GM18517 (cell line): ENCODE results near the gene EML6.
"Not testable (repeated sequence)": the region's sequence is repeated elsewhere in the genome, so short reads cannot be mapped to it uniquely, and the experiment has no call there.

Source experiments
- ATAC-seq: cut with Tn5 transposase; IDR thresholded peaks from one replicate; pipeline ENCODE4 v1.9.1; 2021; ENCODE audit warnings: mild to moderate bottlenecking, moderate library complexity; ENCODE audit not compliant: unreplicated experiment

The EML6 gene

DNA sequence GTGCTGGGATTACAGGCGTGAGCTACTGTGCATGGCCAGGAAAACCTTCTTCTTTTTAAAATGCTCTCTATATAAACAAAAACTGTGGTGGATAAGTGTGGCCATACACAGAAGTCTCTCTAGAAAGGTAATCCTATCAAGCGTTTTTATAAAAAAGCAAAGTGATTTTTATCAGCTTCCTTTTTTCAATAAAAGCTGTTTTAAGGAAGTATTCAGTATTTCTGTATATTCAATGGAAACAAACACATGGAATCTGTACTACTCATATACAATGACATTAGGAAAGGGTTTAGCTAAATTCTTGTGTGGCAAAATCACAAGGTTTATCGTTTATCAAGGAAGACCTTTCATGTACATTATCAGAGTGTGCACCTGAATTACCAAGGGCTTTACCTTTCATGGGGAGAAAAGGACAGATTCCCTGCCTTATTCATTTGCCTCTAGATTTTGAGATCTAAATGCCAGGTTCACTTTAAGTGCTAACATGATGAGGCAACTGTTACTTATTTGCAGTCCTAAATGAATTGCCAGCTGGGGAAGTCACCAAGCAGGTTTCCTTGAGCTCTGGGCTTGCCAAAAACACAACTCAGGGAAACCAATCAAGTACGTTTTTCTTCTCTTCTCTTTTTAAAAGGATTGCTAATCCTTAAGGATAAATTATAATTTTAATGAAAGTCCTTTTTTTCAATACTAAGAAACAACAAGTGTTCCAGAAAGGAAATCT is 256.0 kb downstream of the EML6 start:
- ATAC-seq = no peak

DNA sequence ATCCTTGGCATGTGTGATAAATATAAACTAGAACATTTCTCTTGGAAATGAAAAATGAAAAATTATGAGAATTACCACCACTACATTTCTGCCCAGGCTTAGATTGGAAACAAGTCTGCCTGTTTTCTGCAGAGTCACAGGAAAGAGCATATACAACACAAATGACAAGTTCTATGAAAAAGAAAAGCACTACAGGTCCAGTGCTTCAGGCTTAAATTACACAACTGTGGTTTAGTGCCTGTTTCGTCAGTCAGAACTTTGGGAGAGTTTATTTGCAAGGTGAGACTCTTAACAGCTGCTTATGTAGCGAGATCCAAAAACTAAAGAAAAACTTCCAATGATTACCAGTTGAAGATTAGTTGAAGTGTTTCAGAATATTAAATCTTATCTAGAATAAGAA is 257.9 kb downstream of the EML6 start:
- no peak for ATAC-seq

DNA sequence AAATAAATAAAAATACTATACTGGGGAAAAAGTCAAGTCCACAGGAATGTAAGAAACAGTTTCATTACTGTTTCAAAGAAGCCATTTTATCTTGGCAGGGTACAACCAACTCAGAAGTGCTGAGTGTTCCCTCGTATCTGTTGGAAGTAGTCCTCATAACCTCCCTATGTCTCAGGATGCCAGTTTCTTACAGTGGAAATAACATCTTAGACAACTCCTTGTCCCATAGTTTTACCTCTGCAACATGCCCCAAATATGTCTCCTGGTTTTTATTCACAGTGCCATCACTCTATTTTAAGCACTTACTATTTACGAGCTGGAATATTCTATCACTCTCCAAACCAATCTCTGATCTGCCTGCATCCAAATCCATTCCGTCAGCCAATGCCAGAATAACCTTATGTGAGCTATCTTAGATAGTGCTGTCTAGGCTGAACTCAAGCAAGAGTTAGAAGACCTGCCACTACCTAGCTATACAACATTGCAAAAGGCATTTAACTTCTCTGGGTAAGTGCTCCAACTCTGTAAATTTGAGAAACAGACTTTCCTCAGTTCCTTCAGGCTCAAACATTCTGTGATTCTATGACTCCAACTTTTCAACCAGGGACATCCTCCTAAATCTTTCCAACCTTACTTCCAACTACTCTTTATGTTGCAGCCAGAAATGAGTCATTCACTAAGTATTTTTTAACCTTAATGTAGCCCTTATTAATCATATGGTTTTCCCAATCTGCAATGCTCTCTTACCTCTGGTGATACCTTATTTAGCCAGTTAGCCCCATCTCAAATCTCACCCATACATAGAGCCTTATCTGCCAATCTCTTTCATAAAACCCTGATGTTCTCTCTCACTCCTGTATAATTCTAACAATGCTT is 260.1 kb downstream of the EML6 start:
- no peak for ATAC-seq

DNA sequence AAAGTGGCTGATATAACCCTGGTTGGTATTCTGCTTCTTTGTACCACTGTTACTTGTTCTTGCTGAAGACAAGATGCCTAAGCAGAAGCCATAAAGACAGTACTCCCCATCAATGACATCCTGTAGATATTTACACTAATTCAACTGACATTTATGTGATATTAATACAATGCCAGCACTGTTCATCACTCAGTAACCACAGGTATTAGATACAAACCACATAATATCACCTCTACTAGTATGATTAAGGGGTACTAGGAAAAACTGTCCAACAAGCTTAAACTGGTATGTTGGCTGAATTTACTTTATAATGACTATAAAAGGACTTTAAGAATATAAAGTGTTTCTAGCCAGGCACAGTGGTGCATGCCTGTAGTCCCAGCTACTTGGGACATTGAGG is 261.0 kb downstream of the EML6 start:
- ATAC-seq = no peak

DNA sequence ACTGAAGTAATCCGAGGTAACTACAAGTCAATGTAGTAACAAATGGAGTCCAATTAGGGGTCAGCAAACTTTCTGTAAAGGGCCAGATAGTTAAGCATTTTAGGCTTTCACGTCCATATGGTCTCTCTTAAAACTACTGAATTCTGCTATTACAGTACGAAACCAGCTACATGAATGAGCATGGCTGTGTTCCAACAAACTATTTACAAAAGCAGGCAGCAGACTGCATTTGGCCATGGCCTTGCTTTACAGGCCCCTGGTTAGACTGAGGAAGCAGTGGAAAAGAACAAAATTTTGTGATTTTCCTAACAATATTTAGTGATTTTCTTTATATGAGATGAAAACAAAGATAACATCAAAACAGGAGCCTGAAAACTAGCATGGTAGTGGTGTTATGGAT is 262.8 kb downstream of the EML6 start:
- ATAC-seq = no peak

DNA sequence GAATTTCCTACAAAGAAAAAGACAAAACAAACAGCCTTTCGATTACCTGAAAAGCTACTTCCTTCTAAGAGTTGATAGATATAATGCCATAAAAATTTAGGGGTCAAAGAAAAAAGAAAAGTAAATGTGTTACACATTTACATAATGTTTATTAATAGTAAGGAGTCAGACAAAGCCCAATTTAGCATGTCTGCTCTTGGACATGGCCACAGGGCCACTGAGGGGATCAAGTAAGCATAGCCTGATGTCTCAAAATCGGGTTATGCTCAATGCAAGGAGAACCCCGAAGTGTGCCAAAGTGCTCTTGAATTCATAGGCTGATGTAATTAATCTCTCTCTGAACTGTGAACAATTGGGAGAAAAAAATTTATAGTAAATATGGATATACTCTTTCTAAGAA is 265.1 kb downstream of the EML6 start:
- no peak for ATAC-seq

DNA sequence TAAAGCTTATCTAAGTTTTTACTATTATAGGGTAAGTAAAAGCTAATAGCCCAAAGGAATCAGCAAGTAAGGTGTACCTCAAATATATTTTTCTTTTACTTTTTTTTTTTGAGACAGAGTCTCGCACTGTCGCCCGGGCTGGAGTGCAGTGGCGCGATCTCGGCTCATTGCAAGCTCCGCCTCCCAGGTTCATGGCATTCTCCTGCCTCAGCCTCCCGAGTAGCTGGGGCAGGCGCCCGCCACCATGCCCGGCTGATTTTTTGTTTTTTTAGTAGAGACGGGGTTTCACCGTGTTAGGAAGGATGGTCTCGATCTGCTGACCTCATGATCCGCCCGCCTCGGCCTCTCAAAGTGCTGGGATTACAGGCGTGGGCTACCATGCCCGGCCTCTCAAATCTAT is 267.2 kb downstream of the EML6 start:
- not testable (repeated sequence) for ATAC-seq

DNA sequence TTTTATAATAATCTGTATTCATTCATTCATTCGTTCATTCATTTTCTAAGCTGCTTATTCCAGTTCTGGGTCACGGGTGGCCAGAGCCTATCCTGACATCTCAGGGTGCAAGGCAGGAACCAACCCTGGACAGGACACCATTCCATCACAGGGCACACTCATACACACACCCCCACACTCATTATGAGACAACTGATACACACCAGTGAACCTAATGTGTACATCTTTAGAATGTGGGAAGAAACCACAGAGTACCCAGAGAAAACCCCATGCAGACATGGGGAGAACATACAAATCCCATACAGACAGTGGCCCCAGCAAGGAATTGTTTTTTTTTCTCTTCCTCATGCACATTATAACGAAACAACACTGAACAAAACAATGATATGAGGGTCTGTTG is 272.1 kb downstream of the EML6 start:
- no peak for ATAC-seq

DNA sequence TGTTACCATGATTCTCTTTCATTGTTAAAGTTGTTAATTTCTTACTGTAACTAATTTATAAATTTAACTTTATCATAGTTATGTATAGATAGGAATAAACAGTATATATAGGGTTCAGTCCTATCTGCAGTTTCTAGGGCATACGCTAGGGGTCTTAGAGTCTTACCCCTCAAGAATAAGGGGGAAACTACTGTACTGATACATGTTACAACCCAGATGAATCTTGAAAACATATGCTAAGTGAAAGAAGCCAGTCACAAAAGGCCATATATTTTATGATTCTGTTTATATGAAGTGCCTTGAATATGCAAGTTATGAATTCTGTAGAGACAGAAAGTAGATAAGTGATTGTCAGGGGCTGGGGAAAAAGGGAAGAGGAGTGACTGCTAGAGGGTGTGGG is 274.4 kb downstream of the EML6 start:
- no peak for ATAC-seq

DNA sequence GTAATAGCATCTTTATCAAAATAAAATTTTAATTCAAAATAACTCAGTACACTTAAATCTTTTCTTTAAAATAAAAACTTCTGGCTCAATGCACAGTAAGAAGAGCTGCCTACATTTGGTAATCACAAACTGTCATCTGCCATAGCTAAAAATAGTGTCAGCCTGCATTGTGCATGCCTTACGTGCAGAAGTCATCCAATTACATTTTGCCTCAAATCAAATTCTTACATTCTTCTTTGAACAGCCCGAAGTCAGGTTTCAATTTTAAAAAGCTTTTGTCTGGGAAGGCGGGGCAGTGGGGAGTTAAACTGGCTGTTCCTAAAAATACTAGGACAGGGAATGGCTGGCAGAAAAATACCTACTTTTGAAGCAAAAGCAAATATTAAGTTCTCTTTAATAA is 275.7 kb downstream of the EML6 start:
- ATAC-seq = no peak

DNA sequence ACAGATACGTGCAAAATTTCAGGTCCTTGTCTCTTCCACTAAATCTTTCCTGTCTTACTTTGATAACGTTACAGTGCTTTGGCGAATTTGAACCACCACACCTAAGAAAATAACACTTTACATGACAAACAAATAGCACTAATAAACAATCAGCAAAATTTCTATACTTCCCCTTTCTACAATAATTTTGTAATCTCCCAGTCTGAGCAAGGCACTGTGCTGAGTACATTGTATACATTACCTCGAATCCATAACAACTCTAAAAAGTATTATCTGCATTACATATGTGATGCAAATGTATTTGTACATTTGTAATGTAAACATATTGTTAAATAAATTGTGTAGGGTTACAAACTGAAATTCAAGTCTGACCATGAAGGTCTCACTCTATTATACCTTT is 276.9 kb downstream of the EML6 start:
- no peak for ATAC-seq

DNA sequence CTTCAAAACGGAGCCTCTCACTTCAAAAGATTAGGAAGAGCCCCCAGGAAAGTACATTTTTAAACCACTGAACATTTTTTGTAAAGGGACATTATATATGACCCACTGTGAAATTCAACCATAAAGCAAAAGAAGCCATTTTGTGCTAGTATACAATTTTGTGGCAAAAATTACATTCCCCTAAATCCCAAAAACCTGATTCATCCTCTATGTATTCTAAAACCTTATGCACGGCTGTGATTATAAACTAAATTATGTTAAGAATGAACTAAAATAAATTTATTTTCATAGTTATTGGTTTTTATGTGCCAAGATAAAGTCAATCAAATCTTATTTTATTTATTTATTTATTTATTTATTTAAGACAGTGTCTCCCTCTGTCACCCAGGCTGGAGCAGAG is 278.3 kb downstream of the EML6 start:
- no peak for ATAC-seq

DNA sequence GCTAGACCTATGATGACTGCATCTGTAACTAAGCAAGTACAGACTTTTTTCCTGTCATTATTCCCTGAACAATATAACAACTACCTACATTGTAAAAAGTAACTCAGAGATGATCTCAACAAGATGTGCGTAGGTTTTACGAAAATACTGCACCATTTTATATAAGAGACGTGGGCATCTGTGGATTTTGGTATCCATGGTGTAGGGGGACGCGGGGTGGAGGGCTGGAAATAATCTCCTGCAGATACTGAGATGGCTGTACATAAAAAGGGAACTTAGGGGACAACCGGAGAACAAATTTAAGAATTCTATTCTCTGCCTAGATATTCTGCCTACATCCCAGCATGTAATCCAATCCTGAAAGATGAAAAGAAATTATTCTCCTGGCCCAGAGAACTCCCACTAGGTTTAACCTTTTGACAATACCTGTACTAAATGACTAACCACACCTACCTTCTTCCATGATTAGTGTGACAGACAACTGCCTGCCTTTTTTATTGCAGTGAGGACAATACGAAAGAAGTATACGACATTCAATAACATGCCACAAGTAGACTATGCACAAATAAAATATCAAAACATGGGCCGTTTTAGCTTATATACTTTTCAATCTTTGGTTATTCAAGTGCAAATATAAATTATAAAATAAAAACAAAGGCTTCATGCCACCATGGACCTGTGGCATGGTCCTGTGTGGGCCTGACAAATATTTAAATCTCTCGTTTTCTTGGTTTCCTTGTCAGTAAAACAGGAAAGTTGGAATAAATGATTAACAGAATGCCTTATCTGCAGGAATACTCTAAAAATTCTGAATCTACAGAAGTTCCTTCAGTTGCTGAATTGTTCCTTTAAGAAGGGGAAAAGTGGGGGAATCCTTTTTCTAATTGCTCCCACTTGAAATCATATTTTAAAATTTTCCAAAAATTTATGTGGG is 280.5 kb downstream of the EML6 start:
- ATAC-seq = no peak

DNA sequence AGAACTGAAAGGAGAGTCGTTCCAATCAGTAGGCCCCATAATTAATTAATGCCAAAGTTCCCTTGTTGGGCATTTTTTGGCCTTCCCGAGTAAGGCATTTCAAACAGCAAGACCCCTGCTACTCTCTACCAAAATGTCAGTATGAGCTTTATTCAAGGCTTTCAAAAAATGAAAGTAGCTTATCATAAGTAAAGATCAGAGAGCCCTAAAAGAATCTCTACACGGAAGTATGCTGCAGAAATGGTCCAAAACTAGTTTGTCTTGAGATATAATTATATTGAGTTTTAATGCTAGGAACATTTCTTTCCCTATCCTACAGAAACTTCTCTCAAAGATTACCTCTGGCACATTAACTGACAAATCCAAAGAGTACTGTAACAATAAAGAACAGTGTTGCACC is 282.8 kb downstream of the EML6 start:
- no peak for ATAC-seq

DNA sequence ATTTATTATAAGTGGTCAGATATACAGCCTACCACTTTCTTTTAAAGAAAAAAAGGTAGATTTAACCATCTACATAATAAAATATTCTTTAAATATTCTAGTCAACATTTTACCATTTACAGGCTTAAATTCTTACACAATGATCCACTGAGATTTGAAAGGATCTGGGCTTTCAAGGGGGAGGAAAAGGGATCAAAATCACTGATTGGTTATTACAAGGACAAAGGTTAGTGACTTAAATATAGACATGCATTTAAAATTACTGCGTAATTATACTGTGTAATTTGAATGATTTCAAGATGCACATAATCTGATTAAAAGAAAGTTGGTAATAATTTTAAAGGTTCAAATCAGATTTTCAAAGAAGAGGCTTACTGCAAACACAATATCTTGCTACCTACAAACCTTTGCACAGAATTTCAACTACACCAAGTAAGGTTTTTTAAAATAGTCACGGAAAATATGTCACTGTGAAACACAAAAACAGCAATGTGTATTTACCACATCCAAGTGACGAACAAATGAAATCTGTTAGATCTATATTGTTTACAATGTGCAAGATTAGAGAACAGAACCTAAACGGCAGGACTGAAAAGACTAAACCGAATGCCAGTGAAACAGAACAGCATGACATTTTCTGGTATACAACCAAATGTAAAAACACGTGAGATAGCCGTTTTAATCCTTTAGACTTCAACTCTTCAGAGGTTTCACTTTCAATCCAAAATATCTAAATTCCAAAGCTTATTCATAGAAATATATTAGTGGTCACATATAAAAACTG is 286.0 kb downstream of the EML6 start:
- ATAC-seq = peak; percentile 12

DNA sequence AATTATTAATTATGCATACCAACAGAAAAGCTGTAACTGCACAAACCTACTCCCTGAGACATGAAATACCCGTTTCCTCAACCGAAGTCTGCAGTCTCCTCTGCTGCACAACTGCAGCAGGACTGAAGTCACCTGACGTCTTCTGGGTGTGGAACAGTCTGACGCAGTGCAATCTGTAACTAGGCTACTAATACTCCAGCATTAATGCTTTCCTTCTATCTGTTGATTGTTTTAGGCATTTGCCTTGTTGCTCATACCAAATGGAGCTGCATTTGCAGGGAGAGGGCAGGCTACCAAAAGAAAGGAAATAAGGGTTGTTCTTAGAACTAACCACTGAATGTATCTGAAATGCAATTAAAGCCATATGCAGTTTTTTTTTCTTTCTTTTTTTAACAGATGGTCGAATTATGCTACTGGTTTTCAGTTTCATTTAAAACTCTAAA is 286.7 kb downstream of the EML6 start:
- peak; percentile 92 for ATAC-seq

DNA sequence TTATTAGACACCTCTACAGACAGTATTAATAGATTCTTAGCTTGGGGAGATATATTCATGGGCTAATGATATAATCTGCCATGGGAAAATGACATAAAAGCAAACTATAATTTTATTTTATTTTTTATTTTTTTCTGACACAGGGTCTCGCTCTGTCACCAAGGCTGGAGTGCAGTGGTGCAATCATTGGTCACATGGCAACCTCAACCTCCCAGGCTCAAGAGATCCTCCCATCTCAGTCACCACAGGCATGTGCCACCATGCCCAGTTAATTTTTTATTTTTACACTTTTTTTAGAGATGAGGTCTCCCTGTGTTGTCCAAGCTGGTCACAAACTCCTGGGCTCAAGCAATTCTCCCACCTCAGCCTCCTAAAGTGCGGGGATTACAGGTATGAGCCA is 287.5 kb downstream of the EML6 start:
- ATAC-seq = no peak

DNA sequence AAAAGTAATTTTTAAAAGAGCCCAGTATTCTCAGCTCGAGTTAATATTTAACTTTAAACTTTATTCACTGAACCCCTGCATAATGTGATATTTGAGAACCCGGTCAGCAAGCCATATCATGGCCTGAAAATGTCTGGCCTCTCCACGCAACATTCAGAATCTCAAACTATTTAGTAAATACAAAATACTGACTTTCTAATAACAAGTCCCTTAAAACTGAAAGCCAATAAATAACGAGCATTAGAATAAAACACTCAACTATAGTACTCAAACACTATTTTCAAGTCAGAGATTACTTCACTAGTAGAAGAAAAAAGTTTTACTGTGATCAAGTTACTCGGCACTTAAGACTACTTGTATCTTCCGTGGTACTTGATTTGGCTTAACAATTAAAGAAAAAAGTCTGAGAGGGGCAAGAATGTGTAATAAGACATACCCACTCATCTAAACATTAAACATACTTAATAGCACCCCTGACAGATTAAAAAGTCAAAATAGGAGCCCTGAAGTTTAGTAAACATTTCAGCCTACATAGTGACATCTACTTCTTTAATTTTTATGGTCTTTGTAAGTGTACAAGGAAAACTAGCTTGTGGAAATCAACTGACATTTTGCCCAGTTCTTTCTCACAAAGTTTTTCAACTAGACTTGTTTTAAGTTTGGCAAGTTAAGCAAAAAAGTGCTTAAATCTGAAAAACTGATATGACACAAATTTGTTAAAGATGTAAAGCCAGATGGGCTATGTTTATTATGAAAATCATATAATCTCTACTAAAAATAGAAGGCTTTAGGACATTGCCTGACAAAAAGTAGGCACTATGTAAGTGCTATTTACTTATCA is 288.6 kb downstream of the EML6 start:
- no peak for ATAC-seq

DNA sequence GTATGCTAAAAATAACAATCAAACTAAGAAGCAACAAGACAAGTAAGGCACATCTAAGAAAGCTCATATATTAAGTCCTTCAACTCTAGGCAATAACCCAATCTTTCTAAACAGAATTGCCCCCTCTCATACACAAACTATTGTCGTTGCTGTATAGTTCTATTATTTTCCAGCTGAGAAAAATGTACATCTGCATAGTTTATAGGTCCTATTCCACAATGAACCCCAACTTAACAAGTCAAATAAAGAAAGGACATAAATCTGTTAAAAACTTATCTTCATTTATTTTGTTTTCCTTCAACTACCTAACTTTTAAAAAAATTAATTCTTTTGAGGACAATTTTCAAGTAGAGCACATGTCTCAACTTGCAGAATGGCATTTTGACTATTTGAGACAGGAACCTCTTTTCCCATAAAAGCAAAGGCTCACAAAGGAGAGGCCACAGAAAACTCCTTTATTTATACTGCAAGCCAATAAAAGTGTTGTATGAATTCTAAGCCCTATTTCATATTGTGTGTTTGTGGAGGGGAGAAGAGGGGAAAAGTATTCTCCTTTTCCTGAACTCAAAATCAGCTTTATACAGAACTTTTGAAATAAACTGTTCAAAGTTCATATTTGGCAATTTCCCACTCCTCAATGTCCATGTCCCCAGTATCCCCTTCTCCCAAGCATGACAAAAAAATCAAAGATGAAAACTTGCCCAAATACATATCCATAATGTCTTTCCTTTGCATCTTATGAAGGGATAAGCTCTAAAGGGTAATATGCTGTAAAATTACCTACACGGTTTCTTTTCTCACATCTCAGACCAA is 289.4 kb downstream of the EML6 start:
- ATAC-seq = no peak
